Measurements from ENCODE around the gene FCRL6. TPM values are rescaled to one million over a fixed set of nuclear protein-coding genes. Genes with fewer than 3 reads are reported as not detected.
A peak's percentile ranks its signal among the peaks of the same experiment; 100 is the strongest.

Gene FCRL6
- total and polyA plus RNA-seq, 12 donors = 0.12 to 3.0 (median 0.87) TPM; not detected in 9

- no peaks in the 10 kb centered on the region for H3K36me3 ChIP-seq
- H3K4me1 ChIP-seq = peaks cover 0 to 49% (median 0%) of the 10 kb centered on the region in 9 donors
- H3K9me3 ChIP-seq = no peaks in the 10 kb centered on the region
- ATAC-seq = no peak
- intact Hi-C loops (cut with DNase I) = loop anchor here in 1 of 10 donors (5.0 kb wide), 1 partner anchor 49 kb away; no protein-coding TSS in a partner anchor
- H3K27me3 ChIP-seq = peaks cover 0 to 30% (median 13%) of the 10 kb centered on the region in 7 donors
- WGBS, 2 donors = 15 to 27% methylated on average over 7 of the region's 7 CpGs
- no peak for TF ChIP-seq CTCF (IDR thresholded peaks at IDR 0.05)
- no peak for DNase-seq
- no peak overlapping the region for H3K4me3 ChIP-seq
- no peak overlapping the region for H3K27ac ChIP-seq
Observed at GRCh38 chr1:159823406-159823805, 21.2 kb downstream of the FCRL6 start.

- peaks cover 0 to 8% (median 0%) of the 10 kb centered on the region in 9 donors for H3K36me3 ChIP-seq
- H3K9me3 ChIP-seq = no peaks in the 10 kb centered on the region
- WGBS, 2 donors = 67 to 71% methylated on average over 3 of the region's 3 CpGs
- ATAC-seq = no peak
- peaks cover 0 to 70% (median 0%) of the 10 kb centered on the region in 9 donors for H3K4me1 ChIP-seq
- intact Hi-C loops (cut with DNase I) = no loop called here
- H3K4me3 ChIP-seq = peak overlapping the region in 1 of 10 donors; percentile 18
- peak overlapping the region in 1 of 10 donors; percentile 85 for H3K27ac ChIP-seq
- no peak for TF ChIP-seq CTCF (IDR thresholded peaks at IDR 0.05)
- DNase-seq = no peak
- H3K27me3 ChIP-seq = peaks cover 0 to 30% (median 13%) of the 10 kb centered on the region in 7 donors
Observed at GRCh38 chr1:159825564-159825963, 23.4 kb downstream of the FCRL6 start.

GRCh38 chr1:159826441-159827101 is 24.4 kb downstream of the FCRL6 start, which contains the start of gene SLAMF8:
Gene SLAMF8 (plus strand): TSS chr1:159826873. CDS start chr1:159826899, 26 bp downstream.
- H3K36me3 ChIP-seq = peaks cover 0 to 12% (median 0%) of the 10 kb centered on the region in 9 donors
- TF ChIP-seq CTCF (IDR thresholded peaks at IDR 0.05) = no peak
- intact Hi-C loops (cut with DNase I) = no loop called here
- 57 to 71% methylated on average over 11 of the region's 11 CpGs for WGBS, 2 donors
- H3K9me3 ChIP-seq = no peaks in the 10 kb centered on the region
- peaks cover 0 to 24% (median 6%) of the 10 kb centered on the region in 7 donors for H3K27me3 ChIP-seq
- peak within 1 kb of the TSS in 1 of 10 donors; percentile 55 for H3K4me3 ChIP-seq
- H3K27ac ChIP-seq = peak within 1 kb of the TSS in 2 of 10 donors; percentile 25 to 85
- DNase-seq = peak in 1 of 2 donors; percentile 16
- peaks cover 0 to 73% (median 0%) of the 10 kb centered on the region in 9 donors for H3K4me1 ChIP-seq
- ATAC-seq = peak in 7 of 8 donors; percentile 31 to 69 (median 43)

GRCh38 chr1:159827102-159827490 is 24.9 kb downstream of the FCRL6 start:
- DNase-seq = no peak
- peaks cover 0 to 73% (median 0%) of the 10 kb centered on the region in 9 donors for H3K4me1 ChIP-seq
- H3K27ac ChIP-seq = peak overlapping the region in 2 of 10 donors; percentile 25 to 85
- TF ChIP-seq CTCF (IDR thresholded peaks at IDR 0.05) = no peak
- no peaks in the 10 kb centered on the region for H3K9me3 ChIP-seq
- H3K4me3 ChIP-seq = peak overlapping the region in 1 of 10 donors; percentile 55
- 82 to 85% methylated on average over 6 of the region's 6 CpGs for WGBS, 2 donors
- intact Hi-C loops (cut with DNase I) = no loop called here
- peaks cover 0 to 17% (median 0%) of the 10 kb centered on the region in 9 donors for H3K36me3 ChIP-seq
- peaks cover 0 to 22% (median 5%) of the 10 kb centered on the region in 7 donors for H3K27me3 ChIP-seq
- ATAC-seq = no peak

All from heart right ventricle (tissue), 16 donors.